GM18861 (cell line): ENCODE data around the gene TULP4.

Source experiments
- ATAC-seq: cut with Tn5 transposase; IDR thresholded peaks from one replicate; pipeline ENCODE4 v1.9.1; 2021; ENCODE audit not compliant: unreplicated experiment

TULP4 gene

GRCh38 chr6:158357570-158358216 is 45.4 kb downstream of the TULP4 start:
- peak; percentile 65 for ATAC-seq

- ATAC-seq = no peak
Measured at GRCh38 chr6:158358450-158359077, 46.3 kb downstream of the TULP4 start.

- ATAC-seq = no peak
Measured at GRCh38 chr6:158361068-158361467, 48.8 kb downstream of the TULP4 start.

GRCh38 chr6:158361961-158362669 is 49.9 kb downstream of the TULP4 start:
- no peak for ATAC-seq

- ATAC-seq = no peak
Measured at GRCh38 chr6:158366363-158366762, 54.1 kb downstream of the TULP4 start.

- no peak for ATAC-seq
Measured at GRCh38 chr6:158367816-158368215, 55.6 kb downstream of the TULP4 start.

- no peak for ATAC-seq
Measured at GRCh38 chr6:158369241-158369640, 57.0 kb downstream of the TULP4 start.

- ATAC-seq = no peak
Measured at GRCh38 chr6:158370805-158371204, 58.5 kb downstream of the TULP4 start.

- ATAC-seq = no peak
Measured at GRCh38 chr6:158371261-158371660, 59.0 kb downstream of the TULP4 start.

GRCh38 chr6:158372574-158372973 is 60.3 kb downstream of the TULP4 start:
- no peak for ATAC-seq

GRCh38 chr6:158373214-158373613 is 60.9 kb downstream of the TULP4 start:
- ATAC-seq = no peak

GRCh38 chr6:158374020-158374419 is 61.8 kb downstream of the TULP4 start:
- ATAC-seq = no peak

- ATAC-seq = no peak
Measured at GRCh38 chr6:158376631-158377081, 64.4 kb downstream of the TULP4 start.

- ATAC-seq = no peak
Measured at GRCh38 chr6:158377860-158378259, 65.6 kb downstream of the TULP4 start.

- no peak for ATAC-seq
Measured at GRCh38 chr6:158379336-158379735, 67.1 kb downstream of the TULP4 start.

- no peak for ATAC-seq
Measured at GRCh38 chr6:158381214-158381613, 68.9 kb downstream of the TULP4 start.

- ATAC-seq = no peak
Measured at GRCh38 chr6:158382491-158382890, 70.2 kb downstream of the TULP4 start.

- no peak for ATAC-seq
Measured at GRCh38 chr6:158383057-158383456, 70.8 kb downstream of the TULP4 start.

GRCh38 chr6:158383542-158383941 is 71.3 kb downstream of the TULP4 start:
- no peak for ATAC-seq

- no peak for ATAC-seq
Measured at GRCh38 chr6:158384671-158385110, 72.4 kb downstream of the TULP4 start.

GRCh38 chr6:158387036-158387435 is 74.8 kb downstream of the TULP4 start:
- no peak for ATAC-seq

- ATAC-seq = no peak
Measured at GRCh38 chr6:158387578-158387977, 75.3 kb downstream of the TULP4 start.
